Right ventricle myocardium superior (tissue), 1 donor: ENCODE data around the gene COX4I1. TPM values are rescaled to one million over a fixed set of nuclear protein-coding genes. Genes with fewer than 3 reads are reported as not detected.
"Not testable (repeated sequence)": the region's sequence is repeated elsewhere in the genome, so short reads cannot be mapped to it uniquely, and the experiment has no call there.

Source experiments
- ATAC-seq: fragments of 200-7000 bp; cut with Tn5 transposase; one replicate; pipeline ENCODE4 v1.9.1; 2020; ENCODE audit warnings: mild to moderate bottlenecking; ENCODE audit not compliant: poor library complexity
- DNase-seq: peaks from one replicate; pipeline ENCODE4 v3.0.0-alpha.2; 2020
- intact Hi-C: fragments of 100-400 bp; cut with DNase I; formaldehyde crosslinking; loops from one replicate; pipeline ENCODE4 v1.11.2; 2022
- total RNA-seq: library from RNA; stranded (reverse); fragmentation: NEBNext Ultra II Directional; extraction: Animal tissue kit (Norgen Biotek cat#: 25700); gene quantifications from one replicate; pipeline ENCODE4 v1.2.1, GENCODE V29; 2021
- donor health status: DM: no; HTN: yes; CAD: no; lungs with severe emphysema.

COX4I1 gene
- total RNA-seq, 1 donor from 2014 or later, result 2,159 TPM

DNA sequence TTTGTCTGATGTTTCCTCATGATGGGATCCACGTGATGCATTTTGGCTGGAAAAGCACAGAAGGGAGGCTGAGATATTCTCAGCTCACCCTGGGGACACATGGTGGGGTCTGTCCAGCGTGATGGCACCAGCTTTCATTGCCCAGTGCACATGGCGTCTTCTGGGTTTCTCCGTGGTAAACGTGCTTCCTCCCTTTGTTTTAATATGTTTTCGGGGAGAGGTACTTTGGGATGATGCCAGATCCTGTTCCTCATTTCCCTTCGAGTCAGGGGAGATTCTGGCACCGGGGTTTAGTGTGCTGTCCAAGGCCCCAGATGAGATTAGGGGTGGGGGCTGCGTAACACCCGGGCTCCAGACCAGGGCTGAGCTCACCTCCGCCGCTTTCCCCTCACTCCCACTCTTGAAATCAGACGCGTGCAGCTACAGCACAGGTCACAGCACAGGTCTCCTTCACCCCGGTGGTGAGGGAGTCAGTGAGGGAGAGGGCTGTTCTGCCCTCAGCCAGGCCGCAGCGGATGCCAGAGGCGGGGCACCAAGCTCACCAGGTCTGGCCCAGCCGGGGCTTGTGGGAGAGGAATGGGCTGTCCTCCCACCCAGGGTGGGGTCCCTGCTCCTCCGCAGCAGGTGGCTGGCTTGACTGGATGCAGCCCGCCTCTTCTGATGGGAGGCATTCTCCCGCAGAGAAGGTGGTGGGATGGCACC is 33.9 kb downstream of the COX4I1 start:
- intact Hi-C loops, result no loop called here
- ATAC-seq (no peak), DNase-seq (peak; percentile 35)

DNA sequence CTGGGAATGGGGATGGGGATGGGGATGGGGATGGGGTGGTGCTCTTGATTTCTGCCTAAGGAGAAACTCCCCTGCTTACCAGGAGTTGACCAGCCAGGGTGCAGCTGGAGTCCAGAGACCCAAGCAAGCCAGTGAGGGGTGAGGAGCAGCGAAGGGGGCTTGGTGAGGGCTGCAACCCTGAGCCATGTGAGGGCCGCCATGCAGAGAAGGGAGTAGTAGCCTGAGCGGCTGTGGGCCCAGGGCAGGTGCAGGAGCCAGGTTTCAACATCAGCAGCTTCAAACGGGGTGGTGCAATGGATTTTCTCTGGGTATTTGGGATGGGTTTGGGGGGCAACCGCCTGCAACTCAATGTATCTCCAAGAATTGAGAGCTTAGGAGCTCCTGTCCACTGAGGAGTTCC is 35.2 kb downstream of the COX4I1 start:
- intact Hi-C loops, result no loop called here
- no peak for DNase-seq
- ATAC-seq, result no peak

DNA sequence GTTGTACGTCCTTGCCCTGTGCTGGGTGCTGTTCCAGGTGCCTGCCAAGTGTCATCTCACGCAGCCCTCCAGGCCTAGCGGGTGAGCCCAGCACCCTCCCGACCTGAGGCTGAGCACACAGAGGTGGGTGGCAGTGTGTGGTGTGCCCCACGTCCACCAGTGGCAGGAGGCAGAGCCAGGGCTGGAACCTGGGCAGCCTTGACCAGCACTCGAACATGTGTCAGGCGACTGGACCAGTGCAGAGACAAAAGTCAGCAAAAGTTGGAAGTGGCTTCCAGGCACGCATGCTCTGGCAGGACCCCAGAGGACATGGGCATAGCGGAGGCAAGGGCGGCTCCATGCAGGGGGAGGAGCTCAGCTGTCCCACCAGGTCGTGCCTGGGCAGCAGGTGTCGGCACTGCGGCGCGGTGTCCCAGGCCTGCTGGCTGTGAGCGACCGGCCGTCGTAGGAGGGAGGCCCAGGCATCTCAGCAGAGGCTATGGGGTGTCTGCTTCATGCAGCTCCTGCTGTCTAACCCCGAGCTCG is 35.8 kb downstream of the COX4I1 start:
- no peak for ATAC-seq
- no peak for DNase-seq
- intact Hi-C loops, result no loop called here

DNA sequence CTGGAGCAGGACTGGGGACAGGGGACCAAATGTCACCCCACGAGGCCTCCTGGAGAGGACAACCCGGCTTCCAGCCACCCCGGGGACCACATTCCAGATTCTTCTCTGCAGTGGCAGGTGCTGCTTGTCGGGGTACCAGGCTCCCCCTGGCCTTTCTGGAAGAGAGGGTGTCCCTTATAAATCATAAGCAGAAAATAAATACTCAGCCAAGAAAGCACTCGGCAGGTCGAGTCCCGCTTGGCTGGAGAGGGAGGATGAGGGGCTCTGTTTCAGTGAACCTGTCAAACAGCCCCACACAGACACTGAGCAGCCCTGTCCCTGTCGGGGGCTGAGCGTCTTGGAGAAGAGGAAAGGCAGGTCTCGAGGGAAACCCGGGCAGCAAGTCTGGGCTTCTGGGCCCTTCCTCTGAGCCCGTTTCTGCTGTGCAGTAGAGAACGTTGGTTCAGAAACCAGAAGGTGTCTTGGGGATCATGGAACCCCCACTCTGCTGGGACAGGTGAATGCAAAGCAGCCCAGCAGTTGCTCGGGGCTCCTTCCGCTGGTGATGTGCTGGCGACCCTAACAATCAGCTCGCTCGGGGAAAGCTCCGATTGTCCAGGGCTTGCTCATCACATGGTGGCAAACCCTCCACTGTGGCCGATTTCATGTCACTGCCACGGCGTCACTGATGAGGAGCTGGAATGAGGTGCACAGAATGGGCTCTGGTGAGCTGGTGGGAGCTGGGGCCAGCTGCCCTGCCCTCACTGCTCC is 36.6 kb downstream of the COX4I1 start:
- no peak for ATAC-seq

DNA sequence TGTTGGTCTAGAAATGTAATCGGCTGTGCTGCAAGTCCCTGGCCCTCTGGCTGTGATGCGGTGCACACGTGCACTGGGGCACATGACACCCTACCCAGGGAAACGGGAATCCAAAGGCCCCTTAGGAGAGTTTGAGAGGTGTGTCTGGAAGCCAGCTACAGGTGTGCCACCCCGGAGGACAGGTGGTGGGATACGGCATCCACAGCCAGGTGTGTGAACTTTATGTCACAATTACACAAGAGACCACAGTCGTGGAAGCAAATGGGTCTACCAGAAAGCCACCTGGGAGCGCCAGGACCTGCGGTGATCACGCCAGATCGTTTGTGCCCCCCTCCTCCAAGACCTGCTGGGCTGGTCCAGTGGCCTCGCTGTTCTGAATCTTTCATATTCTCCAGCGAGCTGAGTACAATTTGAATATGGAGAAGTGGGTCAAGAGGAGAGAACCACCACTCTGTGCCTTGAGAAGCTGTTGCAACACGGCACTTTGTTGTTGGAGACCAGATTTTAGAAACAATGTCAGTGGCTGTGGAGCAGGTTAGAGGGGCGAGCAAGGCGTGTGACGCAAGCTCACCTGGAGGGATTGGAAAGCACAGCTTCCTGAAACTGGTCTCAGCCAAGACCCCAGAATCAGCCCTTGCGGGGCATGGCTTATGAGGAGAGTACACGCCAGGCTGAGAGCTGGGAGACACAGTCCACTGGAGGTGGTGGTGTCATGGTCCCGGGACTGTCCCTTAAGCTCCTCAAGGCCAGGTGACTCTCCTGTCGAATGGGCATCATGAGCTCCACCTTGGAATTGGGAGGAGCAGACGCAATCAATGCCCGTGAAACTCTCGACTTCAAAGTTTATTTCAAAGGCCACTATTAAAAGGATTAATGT is 37.4 kb downstream of the COX4I1 start:
- DNase-seq (no peak), ATAC-seq (no peak)
- intact Hi-C loops, result no loop called here

More for the DNA sequence above, 36.6 kb downstream of the COX4I1 start:
- DNase-seq, result no peak
- intact Hi-C loops, result no loop called here

DNA sequence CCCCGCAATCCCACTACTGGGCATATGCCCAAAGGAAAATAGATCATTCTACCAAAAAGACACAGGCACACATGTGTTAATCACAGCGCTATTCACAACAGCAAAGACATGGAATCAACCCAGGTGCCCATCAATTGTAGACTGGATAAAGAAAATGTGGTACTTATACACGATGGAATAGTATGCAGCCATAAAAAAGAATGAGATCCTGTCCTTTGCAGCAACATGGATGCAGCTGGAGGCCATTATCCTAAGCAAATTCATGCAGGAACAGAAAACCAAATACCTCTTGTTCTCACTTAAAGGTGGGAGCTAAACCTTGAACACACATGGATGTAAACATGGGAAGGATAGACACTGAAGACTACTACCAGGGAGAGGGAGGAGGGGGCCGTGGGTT is 38.2 kb downstream of the COX4I1 start:
- ATAC-seq, intact Hi-C loops, DNase-seq: not testable (repeated sequence)

DNA sequence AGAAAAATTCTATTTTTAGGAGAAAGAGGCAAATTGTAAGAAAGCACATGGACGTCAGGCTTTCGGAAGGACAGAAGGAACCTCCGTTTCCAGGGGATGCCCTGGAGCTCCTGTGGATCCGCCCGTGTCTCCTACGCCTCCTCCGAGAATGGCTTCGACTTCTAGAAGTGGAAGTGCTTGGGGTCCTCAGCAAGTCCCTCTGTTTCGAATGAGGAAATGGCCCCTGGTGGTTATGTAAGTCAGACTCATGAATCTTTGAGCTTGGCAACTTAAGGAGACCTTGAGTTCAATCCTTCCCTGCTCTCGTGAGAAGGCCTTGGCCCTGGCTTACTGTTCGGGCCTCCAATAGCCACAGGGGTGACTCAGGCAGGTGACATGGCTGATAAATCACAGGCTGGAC is 38.9 kb downstream of the COX4I1 start:
- DNase-seq, result no peak
- intact Hi-C loops, result no loop called here
- no peak for ATAC-seq

DNA sequence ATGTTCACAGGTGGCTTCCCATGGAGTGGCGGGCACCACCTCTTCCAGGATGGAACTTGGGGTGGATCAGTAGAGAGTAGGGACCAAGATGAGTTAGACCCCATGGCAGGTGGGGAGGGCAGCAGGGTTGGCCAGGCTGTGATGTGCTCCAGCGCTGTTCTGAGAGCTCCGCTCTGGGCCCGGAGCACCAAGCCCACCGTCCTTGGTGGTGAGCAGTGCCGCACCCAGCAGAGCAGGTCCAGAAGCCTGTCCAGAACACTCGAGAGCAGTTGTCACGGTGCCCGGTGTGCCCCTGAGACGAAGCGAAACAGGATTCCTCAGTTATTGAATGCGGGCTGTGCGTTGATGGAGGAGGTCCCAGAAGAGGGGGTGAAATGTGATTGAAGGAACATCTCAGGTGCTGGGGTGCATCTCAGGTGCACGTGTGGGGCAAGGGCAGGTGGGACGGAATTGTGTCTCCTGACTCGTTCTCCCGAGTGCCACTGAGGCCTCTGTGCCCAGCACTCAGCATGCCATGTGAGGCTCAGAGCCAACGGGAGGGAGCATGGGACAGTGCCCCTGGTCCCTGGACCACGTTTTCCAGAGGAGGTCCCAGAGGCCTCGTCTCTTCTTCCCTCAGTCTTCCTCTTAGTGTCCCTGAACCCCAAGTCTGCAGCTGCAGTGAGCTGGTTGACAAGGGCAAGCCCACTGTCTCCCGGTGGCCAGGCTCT is 39.5 kb downstream of the COX4I1 start:
- DNase-seq, result no peak
- intact Hi-C loops, result no loop called here
- ATAC-seq, result no peak

DNA sequence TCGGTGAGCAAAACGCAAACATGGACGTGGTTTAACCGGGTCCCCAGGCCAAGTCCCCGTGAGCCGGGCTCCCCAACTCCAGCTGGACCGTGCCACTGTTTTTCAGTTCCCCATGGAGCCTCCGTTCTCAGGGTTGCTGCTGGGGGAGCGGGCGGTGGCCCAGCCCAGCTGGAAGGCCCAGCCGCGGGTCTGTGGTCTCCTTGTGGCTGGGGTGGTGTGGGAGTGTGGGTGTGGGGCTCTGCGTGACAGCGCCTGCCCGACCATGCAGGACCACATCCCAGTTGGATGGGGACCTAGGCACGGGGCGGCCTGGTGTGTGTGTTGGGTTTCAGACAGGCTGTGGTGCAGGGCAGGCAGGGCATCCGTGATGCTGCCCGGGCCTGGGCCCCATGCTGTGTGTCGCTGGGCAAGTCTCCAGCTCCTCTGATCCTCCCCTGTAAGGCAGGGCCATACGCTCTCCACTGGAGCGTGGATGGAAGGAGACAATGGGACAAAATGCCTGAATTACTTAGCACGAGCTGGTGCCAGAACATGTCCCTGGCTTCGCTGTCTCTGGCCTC is 40.3 kb downstream of the COX4I1 start:
- ATAC-seq (no peak), DNase-seq (no peak)
- intact Hi-C loops, result no loop called here

DNA sequence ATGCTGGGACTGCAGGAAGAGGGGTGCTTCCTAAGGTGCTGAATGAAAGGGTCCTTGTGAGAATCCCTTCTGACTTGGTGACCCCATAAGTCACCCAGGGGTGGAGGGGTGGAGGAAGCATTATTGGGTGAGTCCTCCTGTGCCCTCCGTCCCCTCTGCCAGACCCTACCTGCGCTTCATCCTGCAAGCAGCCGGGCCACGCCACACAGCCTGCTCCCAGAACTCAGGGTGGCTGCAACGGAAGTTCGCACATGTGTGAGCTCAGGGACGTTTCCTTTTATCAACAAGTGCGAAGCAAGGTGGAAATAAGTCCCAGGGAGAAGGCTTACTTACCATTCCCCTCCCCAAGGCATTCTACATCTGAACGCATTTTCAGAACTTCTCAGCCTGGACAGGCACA is 40.9 kb downstream of the COX4I1 start:
- ATAC-seq (no peak), DNase-seq (no peak)
- intact Hi-C loops, result no loop called here

DNA sequence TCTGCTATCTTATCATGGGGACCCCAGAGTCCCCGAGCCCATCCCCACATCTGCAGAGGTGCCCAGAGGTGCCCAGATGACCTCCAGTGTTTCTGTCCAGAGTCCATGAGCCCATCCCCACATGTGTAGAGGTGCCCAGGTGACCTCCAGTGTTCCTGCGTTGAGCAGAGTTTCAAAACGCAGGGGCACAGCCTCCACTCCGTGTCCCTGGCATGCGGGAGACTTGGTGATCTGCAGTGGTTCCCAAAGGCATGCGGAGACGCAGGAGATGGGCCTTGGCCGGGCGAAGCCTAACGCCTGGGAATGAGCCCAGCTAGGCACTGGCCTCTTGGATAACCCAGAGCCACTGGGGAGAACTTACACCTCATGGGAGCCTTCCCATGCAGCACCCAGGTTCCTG is 41.3 kb downstream of the COX4I1 start:
- ATAC-seq (no peak), DNase-seq (no peak)

DNA sequence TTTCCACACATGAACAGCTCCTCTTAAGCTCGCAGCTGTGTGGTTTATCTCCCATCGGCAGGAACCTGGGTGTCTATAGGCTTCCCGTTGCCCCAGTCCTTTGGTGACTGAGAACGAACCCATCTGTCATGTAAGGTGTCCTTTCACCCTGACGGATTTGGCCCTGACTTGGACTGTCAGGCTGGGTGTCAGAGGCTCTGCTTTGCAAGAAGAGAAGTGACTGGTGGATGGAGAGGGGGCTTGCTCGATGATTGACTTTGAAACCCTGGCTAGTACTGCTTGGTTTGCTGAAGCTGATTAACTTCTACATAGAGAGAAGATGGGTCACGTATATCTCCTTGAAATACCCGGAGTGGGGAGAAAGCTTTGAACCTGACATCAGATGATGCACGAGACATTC is 42.9 kb downstream of the COX4I1 start:
- DNase-seq, result no peak
- ATAC-seq, result no peak
- intact Hi-C loops, result no loop called here

More for the DNA sequence above, 41.3 kb downstream of the COX4I1 start:
- intact Hi-C loops, result no loop called here

DNA sequence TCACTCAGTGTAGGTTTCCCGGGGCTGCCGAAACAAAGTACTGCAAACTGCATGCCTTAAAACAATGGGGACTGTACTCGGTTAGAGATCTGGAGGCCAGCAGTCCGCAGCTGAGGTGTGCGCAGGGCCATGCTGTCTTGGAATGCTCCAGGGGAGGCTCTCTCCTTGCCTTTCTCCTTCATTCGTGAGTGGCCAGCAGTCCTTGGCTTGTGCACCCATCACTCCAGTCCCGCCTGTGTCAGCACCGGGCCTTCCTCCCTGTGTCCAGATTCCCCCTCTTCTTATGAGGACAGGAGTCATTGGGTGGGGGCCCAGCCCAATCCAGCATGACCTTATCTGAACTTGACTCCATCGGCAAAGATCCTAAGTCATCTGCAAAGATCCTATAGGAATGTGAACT is 43.4 kb downstream of the COX4I1 start:
- DNase-seq (no peak), ATAC-seq (no peak)
- intact Hi-C loops, result no loop called here

DNA sequence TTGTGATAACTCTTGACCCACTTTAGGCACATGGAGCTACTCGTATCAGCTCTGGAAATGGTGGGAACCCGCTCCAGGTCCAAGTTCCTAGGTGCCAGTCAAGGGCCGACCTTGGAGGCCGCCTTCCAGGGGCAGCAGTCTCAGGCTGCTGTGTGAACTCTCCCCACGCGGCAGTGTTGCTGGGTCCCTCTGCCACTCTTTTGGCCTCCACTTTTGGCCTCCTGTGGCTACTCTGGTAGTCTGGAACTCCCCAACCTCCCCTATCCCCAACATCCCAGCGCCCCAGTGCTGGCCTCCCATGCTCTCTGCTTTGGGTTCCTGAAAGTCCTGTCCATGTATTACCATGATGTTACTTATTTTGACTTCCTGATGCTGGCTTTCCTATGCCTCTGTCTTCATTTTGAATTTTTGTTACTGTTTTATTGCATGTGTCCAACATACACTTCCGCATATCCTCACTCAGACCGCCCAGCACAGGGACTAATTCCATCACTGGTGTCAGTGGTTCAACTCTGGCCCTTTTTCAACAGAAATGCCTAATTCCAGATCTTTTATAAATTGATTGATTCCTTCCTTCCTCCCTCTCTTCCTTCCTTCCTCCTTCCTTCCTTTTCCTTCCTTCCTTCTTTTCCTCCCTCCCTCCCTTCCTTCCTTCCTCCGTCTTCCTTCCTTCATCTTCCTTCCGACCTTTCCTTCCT is 44.1 kb downstream of the COX4I1 start:
- DNase-seq, result no peak
- ATAC-seq, result no peak
- intact Hi-C loops, result no loop called here

DNA sequence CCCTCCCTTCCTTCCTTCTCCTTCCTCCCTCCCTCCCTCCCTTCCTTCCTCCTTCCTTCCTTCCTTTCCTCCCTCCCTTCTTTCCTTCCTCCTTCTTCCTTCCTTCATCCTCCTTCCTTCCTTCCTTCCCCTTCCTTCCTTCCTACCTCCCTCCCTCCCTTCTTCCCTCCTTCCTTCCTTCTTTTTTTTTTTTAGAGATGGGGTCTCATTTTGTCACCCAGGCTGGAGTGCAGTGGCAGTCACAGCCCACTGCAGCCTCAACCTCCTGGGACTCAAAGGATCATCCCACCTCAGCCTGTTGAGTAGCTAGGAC is 44.6 kb downstream of the COX4I1 start:
- ATAC-seq (no peak), DNase-seq (no peak)
- intact Hi-C loops, result no loop called here

DNA sequence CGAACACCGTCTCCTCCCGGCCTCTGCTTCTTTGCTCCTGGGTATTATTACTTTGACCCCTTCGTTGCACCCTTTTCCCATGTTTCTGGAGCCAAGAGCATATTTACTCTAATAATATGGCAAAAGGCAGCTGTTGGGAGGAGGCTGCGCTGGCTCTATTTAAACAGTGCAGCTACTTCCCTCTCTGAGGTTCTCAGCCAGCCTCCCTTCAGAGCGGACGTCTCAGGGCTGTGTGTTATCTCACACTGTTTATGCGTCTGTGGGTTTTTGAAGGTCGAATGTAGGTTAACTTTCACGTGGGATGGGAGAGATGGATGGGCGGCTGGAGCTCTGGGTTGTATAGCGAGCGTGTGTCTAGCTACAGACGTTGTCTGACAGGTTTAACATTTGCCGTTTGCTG is 45.3 kb downstream of the COX4I1 start:
- no peak for ATAC-seq
- no peak for DNase-seq
- intact Hi-C loops, result no loop called here

DNA sequence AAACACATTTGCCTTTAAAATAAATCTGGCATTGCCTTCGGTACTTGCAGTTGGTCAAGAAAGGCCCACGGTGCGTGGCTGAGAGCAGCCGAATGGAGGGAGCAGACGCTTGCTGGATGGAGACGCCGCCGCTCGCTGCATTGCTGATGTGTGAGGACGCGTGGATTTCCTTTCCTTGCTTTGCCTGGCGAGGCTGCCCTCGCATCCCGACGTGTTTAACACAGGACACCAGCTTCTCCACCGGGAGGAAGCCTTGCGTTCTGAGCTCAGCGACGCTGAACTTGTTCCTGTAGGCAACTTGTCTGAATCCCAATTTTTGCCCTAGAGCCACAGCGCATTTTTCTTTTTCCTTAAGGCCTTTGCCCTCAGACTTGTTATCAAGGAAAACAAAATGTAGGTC is 45.8 kb downstream of the COX4I1 start:
- DNase-seq, result no peak
- intact Hi-C loops, result no loop called here
- no peak for ATAC-seq

DNA sequence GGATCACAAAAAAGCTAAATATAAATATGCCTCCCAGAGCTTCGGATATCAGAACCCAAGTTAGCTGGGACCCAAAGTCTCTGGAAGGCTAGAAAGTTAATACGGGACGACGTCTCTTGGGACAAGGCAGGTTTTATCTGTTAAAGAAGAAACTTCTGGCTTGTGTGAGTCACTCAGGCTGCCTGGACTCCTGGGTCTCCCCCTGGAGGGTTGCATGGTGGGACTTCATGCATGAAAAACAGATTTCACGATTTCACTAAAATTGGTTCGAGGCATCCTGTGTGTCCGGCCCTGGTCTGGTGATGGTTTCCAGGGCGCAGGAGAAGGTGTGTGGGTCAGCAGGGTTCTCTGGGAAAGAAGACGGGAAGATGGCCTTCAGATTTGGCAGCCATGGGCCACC is 47.0 kb downstream of the COX4I1 start:
- ATAC-seq (no peak), DNase-seq (no peak)
- intact Hi-C loops, result no loop called here
